Bronchial epithelial cell (primary cell): Measurements from ENCODE around the gene CREB5. TPM values are rescaled to one million over a fixed set of nuclear protein-coding genes. Genes with fewer than 3 reads are reported as not detected.

Experiments
- DNase-seq: peaks from one replicate; pipeline ENCODE4 v3.0.0-alpha.2; 2010; ENCODE audit warnings: low read depth
- FAIRE-seq: peaks from 2 replicates; lab custom pipeline; 2011; peaks lifted over from hg19 to GRCh38; lab: Jason Lieb, UNC
- H3K27me3 ChIP-seq: 2 replicates; pipeline ENCODE4 v1.5.1; 2011; ENCODE audit warnings: low read length; ENCODE audit not compliant: control insufficient read depth, insufficient read depth
- H3K36me3 ChIP-seq: 2 replicates; pipeline ENCODE4 v1.5.1; 2011; ENCODE audit warnings: low read length; ENCODE audit not compliant: control insufficient read depth, insufficient read depth
- H3K4me3 ChIP-seq: 2 replicates; pipeline ENCODE4 v1.5.1; 2011; ENCODE audit warnings: mild to moderate bottlenecking, low read depth, low read length, control low read depth
- CTCF ChIP-seq: IDR thresholded peaks from 2 replicates; pipeline ENCODE4 v1.5.1; 2011; ENCODE audit warnings: mild to moderate bottlenecking, moderate library complexity, low read length, control low read depth, inconsistent platforms; ENCODE audit not compliant: insufficient read depth, severe bottlenecking
- total RNA-seq: library from RNA; depleted of rRNA; stranded (reverse); fragments of >200 nt; gene quantifications from 2 replicates; pipeline ENCODE4 v1.2.1, GENCODE V29; 2014

CREB5 gene
- total RNA-seq, 1 donor from 2014 or later, result 2.1 TPM

GRCh38 chr7:28661826-28662595 lies 249.7 kb downstream of the CREB5 start:
- Histone ChIP-seq H3K36me3 (no peaks in the 10 kb centered on the region), H3K27me3 (no peaks in the 10 kb centered on the region), H3K4me3 (no peak overlapping the region)
- no peak for TF ChIP-seq CTCF
- FAIRE-seq (peak; percentile 18), DNase-seq (no peak)

- no peak overlapping the region for H3K4me3 ChIP-seq
- FAIRE-seq (no peak), DNase-seq (peak; percentile 100)
- no peaks in the 10 kb centered on the region for H3K27me3 ChIP-seq
- H3K36me3 ChIP-seq, result no peaks in the 10 kb centered on the region
- no peak for TF ChIP-seq CTCF
Observed at GRCh38 chr7:28666154-28666553, 253.8 kb downstream of the CREB5 start.

- no peak for FAIRE-seq
- no peak for TF ChIP-seq CTCF
- Histone ChIP-seq H3K27me3 (no peaks in the 10 kb centered on the region), H3K4me3 (no peak overlapping the region), H3K36me3 (no peaks in the 10 kb centered on the region)
- no peak for DNase-seq
Observed at GRCh38 chr7:28668085-28668484, 255.8 kb downstream of the CREB5 start.

GRCh38 chr7:28669330-28669729 lies 257.0 kb downstream of the CREB5 start:
- no peak for DNase-seq
- no peaks in the 10 kb centered on the region for H3K27me3 ChIP-seq
- no peaks in the 10 kb centered on the region for H3K36me3 ChIP-seq
- no peak for FAIRE-seq
- no peak overlapping the region for H3K4me3 ChIP-seq
- TF ChIP-seq CTCF, result no peak

- H3K4me3 ChIP-seq, result no peak overlapping the region
- no peaks in the 10 kb centered on the region for H3K36me3 ChIP-seq
- no peaks in the 10 kb centered on the region for H3K27me3 ChIP-seq
- no peak for DNase-seq
- FAIRE-seq, result peak; percentile 75
- TF ChIP-seq CTCF, result no peak
Observed at GRCh38 chr7:28671526-28671925, 259.2 kb downstream of the CREB5 start.

GRCh38 chr7:28672397-28672797 lies 260.1 kb downstream of the CREB5 start:
- DNase-seq, result no peak
- no peak for TF ChIP-seq CTCF
- FAIRE-seq, result no peak
- Histone ChIP-seq H3K27me3 (no peaks in the 10 kb centered on the region), H3K4me3 (no peak overlapping the region), H3K36me3 (no peaks in the 10 kb centered on the region)
